Prostate gland (tissue), 2 donors: Measurements from ENCODE around the gene KIAA0513.

Experiments used
- CTCF ChIP-seq, 4 experiments: fragments of 200-600 bp in 2 of 4; fragments of 450-650 bp in 2 of 4; sonication (generic) in 2 of 4; IDR thresholded peaks; 1 replicate in 3 of 4; 2 replicates in 1 of 4; pipeline ENCODE4 v1.5.1; 2016 to 2019; ENCODE audit warnings: antibody characterized with exemption in 4 of 4, mild to moderate bottlenecking in 2 of 4, moderate library complexity in 2 of 4
- POLR2A ChIP-seq: fragments of 450-650 bp; IDR thresholded peaks from one replicate; pipeline ENCODE4 v1.6.1; 2016; ENCODE audit warnings: antibody characterized with exemption, mild to moderate bottlenecking
- POLR2AphosphoS5 ChIP-seq: sonication (generic); formaldehyde crosslinking; IDR thresholded peaks from one replicate; pipeline ENCODE4 v1.6.1; 2017; ENCODE audit warnings: antibody characterized with exemption

GRCh38 chr16:85101956-85102630 is 74.5 kb downstream of the KIAA0513 start:
- no peak for TF ChIP-seq POLR2A
- TF ChIP-seq CTCF (IDR thresholded peaks at IDR 0.05), result no peak
- TF ChIP-seq POLR2AphosphoS5, result no peak
